T-helper 1 cell treated with Interleukin-12 subunit alpha and Interleukin-12 subunit beta and Interleukin-4 antibody, amounts not matched to agents 30 ng/mL and 1 ng/mL, for 36 hours (primary cell): ENCODE data around the gene PRDM4. TPM values are rescaled to one million over a fixed set of nuclear protein-coding genes. Genes with fewer than 3 reads are reported as not detected.
"Not testable (repeated sequence)": the region's sequence is repeated elsewhere in the genome, so short reads cannot be mapped to it uniquely, and the experiment has no call there.

Source experiments
- intact Hi-C: fragments of 100-400 bp; cut with micrococcal nuclease; formaldehyde crosslinking; loops from one replicate; pipeline ENCODE4 v1.15.1; 2024
- total RNA-seq: library from RNA; stranded (reverse); gene quantifications from 2 replicates; pipeline ENCODE4 v1.2.3, GENCODE V29; 2022

Gene PRDM4
- total RNA-seq, 1 donor from 2014 or later: 28.6 TPM

DNA sequence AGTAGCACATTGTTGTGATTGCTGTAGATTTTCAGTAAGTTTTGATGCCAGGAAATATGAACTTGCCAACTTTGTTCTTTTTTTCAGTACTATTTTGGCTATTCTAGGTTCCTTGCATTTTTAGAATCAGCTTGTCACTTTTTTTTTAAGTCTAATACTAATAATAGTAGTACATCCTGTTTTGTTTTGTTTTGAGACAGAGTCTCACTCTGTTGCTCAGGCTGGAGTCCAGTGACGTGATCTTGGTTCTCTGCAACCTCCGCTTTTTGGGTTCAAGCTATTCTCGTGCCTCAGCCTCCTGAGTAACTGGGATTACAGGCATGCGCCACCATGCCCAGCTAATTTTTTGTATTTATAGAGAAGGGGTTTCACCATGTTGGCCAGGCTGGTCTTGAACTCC lies 58.8 kb downstream of the PRDM4 start:
- intact Hi-C loops: no loop called here

DNA sequence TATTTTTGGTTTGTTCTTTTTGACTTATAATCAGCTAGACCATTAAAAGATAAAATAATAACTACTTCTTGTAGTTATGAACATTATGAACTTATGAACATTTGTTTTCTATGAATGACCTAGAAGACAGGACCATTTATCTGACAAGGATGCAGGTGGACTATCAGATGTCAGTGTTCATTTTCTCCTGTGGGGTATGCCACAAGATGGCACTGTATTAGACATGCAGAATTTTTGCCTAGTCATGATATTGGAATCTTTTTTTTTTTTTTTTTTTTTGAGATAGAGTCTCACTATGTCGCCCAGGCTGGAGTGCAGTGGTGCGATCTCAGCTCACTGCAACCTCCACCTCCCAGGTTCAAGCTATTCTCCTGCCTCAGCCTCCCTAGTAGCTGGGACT lies 65.2 kb downstream of the PRDM4 start:
- intact Hi-C loops: not testable (repeated sequence)

DNA sequence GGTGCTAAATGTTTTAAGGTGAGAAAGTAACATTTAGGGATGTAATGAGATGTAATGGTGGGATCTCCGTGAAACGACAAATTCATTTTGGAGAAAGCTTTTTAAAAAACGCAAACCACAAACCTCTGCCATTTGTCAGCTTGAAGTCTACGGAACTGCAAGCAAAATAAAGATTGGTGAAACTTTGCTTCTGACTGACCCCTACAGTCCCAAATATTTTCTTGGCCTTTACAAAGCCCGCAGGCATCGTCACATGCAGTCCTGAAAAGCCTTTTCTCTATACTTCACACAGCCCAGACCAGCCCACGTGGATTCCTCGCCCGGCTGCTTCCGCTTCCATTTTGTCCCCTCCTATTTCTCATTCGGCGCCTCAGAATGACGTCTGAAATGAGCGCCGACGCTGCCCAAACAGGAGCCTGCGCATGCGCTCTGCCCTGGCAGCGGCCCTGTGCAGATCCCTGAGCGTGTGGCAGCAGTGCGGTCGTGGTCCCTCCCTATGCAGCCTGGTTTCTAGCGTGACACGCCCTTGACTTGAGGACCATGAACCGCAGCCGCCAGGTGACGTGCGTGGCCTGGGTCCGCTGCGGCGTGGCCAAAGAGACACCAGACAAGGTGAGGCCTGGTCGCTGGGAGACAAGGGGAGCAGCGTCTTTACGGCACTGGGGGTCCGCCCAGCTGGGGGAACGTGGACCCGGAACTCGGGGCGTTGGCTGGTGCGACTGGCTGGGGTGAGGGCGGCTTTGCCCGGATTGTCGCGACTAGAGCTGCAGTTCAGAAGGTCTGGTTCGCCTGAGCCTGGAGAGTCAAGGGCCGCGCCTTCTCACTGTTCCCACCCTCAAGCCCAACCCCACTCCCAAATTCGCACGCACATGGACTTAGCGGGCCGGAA lies 75.3 kb downstream of the PRDM4 start, which contains the start of gene PWP1:
Gene PWP1, plus strand, starts transcription at position 440 of the 889 bp plus-strand sequence. Its CDS starts 101 bp downstream, at position 541.
- intact Hi-C loops: loop anchor here (1.0 to 10.0 kb wide), 16 partner anchors 9 to 1467 kb away; partner anchors contain the start of genes CORO1C, CRY1, FICD and MTERF2

DNA sequence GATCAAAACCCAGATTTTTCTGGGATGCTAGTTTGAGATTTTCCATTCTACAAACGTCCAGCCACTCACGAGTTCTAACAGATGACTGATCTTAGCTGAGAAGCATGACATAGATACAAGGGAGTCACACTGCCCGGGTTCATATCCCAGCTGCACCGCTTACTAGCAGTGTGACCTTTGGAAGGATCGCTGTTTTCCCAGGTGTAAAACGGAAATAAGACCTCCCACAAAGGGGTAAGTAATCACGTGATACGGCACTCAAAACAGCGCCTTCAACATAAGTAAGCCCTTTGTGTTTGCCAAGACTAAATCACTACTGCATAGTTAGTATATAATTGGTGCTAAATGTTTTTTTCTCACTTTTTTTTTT lies 76.0 kb downstream of the PRDM4 start:
- intact Hi-C loops: loop anchor here (1.0 to 10.0 kb wide), 16 partner anchors 9 to 1467 kb away; partner anchors contain the start of genes CORO1C, CRY1, FICD and MTERF2

DNA sequence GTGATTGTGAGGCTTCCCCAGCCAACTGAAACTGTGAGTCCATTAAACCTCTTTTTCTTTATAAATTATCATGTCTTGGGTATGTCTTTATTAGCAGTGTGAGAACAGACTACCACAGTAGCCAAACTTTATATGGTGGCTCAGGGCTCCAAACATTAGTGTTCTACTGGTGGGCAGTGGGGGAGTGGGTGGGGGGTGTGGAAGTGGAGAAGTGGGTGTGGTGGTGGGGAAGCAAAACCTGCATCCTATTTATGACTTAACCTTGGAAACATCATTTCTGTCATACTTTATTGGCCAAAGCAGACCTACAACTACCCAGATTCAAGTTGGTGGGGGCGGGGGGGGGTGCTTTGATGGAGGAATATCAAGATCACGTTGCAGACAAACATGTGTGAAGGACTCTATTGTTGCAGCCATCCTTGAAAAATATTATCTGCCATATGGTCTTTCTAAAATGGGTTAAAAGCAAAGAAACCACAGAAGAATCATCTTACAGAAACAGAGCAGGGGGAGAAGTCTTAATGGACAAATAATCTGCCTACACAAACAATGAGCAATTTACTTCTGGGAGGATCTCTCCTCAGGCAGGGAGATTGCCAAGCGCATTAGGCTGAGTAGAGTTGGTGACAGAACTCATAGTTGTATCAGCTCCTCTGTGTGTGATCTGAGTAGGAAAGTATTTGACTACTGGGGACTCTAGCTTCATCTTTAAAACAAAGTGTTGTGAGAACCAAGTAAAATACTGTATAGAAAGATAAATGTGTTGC lies 76.7 kb downstream of the PRDM4 start:
- intact Hi-C loops: loop anchor here (2.0 to 10.0 kb wide), 3 partner anchors 315 to 831 kb away; partner anchors contain the start of genes FICD and MTERF2

Other genes starting within 250 kb of the PRDM4 start
- gene PWP1, start 75.3 kb downstream of the PRDM4 start, total RNA-seq: 40.3 and 43.1 TPM in 2 replicates
- not detected in 2 replicates for gene ASCL4, start 13.6 kb upstream of the PRDM4 start, total RNA-seq